Dermis microvascular lymphatic vessel endothelial cell (primary cell): ENCODE results near the gene CLDN22. TPM values are rescaled to one million over a fixed set of nuclear protein-coding genes. Genes with fewer than 3 reads are reported as not detected.

ENCODE experiments used
- DNase-seq, 2 donors: peaks; one replicate each; pipeline versions ENCODE4 v3.0.0 to v3.0.0-alpha.2; 2010; ENCODE audit warnings: low read depth in 2 of 2
- total RNA-seq: library from RNA; depleted of rRNA; stranded (reverse); fragments of >200 nt; gene quantifications from 2 replicates; pipeline ENCODE4 v1.2.1, GENCODE V29; 2014

CLDN22 gene
- total RNA-seq, 1 donor from 2014 or later: not detected

DNA sequence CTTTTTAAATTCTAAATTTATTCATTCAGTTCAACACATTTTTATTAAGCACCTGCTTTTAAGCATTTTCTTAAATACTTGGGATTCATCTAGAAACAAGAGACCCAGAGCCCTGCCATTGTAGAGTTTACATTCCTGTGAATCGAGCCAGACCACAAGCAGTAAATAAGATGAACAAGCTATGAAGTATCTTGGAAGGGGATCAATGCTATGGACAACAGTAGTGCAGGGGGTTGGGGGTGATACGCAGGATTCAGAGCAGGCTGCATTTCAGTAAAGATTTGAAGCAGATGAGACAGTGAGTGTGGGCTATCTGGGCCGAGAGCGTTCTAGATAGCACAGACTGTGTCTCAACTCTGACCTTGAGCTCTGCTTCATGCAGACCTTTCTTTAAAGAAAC lies 35.1 kb downstream of the CLDN22 start:
- DNase-seq: no peak

DNA sequence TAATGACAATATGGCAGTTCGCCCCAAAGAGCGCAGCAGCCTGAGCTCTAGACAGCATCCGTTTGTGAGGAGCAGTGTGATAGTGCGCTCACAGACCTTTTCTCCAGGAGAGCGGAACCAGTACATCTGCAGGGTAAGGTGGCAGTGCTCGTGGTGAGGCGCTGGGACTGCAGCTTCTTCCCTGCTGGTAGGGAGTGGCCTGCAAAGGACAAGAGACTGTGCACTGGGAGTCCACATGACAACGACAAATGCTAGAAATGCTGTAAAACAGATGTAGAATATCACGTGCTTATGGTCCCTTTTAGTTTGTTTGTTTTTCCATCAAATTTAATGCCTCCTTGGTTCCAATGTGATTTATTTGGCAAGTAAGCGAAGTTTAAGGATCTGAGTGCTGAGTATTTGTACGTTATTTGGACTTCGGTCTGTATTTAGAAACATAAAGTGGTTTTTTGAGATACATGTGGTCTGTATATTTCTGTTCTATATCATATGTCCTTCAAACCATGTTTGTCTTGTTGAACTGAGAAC lies 35.8 kb downstream of the CLDN22 start:
- no peak for DNase-seq

DNA sequence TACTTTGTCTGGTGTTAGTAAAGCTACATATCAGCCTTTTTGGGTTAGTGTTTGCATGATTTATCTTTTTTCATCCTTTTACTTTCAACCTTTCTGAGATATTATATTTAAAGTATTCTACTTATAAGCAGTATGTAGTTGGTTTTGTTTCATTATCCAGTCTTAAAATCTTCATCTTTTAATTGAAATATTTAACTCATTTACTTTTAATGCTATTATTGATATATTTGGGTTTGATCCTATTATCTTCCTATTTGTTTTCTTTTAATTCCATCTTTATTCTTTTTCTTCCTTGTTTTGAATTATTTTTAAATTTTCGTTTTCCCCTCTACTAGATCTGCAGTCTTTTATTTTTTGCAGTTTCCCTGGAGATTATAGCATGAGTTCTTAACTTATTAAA lies 44.0 kb downstream of the CLDN22 start:
- no peak for DNase-seq

DNA sequence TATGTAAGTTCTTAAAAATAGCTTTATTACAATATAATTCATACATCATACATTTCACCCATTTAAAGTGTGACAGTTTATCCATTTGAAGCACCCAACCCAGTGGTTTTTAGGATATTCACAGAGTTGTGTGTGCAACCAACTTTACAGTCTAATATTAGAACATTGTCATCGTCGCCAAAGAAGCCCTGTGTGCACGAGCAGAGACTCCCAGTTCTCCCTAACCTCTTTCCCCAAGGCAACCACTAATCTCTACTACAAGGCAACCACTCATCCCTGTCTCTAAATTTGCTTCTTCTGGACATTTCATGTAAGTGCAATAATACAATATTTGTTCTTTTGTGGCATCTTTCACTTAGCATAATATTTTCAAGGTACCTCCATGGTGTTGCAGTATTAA lies 47.7 kb downstream of the CLDN22 start:
- DNase-seq: no peak

DNA sequence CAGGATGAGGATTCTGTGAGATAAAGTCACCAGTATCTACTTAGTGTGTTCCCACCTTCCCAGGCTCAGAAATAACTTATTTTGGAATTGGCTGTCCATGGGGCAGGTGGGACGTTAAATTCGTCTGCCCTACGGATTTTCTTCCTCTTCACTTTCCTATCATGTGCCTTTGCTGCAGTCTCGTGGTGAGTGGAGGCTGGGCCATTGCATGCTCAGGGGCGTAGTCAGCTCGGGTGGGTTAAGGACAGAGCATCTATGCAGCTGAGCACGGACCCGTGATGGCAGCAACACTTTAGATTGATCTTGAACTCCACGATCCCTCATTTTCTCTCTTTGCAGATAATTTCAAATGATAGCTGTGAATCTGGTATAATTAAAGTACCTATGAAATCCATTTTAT lies 51.5 kb downstream of the CLDN22 start:
- DNase-seq: no peak

Other genes starting within 250 kb of the CLDN22 start
- 20.3 and 26.0 TPM in 2 replicates for gene WWC2, start 221.0 kb downstream of the CLDN22 start, total RNA-seq
- gene CLDN24, start 2.1 kb upstream of the CLDN22 start, total RNA-seq: not detected in 2 replicates
- gene CDKN2AIP, start 124.4 kb upstream of the CLDN22 start, total RNA-seq: 13.1 and 14.7 TPM in 2 replicates
- 2.6 and 4.0 TPM in 2 replicates for gene ING2, start 184.8 kb upstream of the CLDN22 start, total RNA-seq